ENCODE results near the gene ZAR1. TPM values are rescaled to one million over a fixed set of nuclear protein-coding genes. Genes with fewer than 3 reads are reported as not detected.
"Not testable (repeated sequence)": the region's sequence is repeated elsewhere in the genome, so short reads cannot be mapped to it uniquely, and the experiment has no call there.

ZAR1 gene
- total RNA-seq, 4 donors from 2014 or later, result 0.41 TPM; not detected in 3

- H3K36me3 ChIP-seq, result no peaks in the 10 kb centered on the region
- no peaks in the 10 kb centered on the region for H3K9me3 ChIP-seq
- no peak for DNase-seq
- H3K27ac ChIP-seq, result no peak overlapping the region
- H3K27me3 ChIP-seq, result no peaks in the 10 kb centered on the region
- H3K4me3 ChIP-seq, result no peak overlapping the region
- intact Hi-C loops (cut with DNase I; ENCODE audit: low total_unique reads), result no loop called here
- H3K4me1 ChIP-seq, result no peaks in the 10 kb centered on the region
- no peak for TF ChIP-seq POLR2A (IDR thresholded peaks at IDR 0.05)
- TF ChIP-seq, protein P1, sequence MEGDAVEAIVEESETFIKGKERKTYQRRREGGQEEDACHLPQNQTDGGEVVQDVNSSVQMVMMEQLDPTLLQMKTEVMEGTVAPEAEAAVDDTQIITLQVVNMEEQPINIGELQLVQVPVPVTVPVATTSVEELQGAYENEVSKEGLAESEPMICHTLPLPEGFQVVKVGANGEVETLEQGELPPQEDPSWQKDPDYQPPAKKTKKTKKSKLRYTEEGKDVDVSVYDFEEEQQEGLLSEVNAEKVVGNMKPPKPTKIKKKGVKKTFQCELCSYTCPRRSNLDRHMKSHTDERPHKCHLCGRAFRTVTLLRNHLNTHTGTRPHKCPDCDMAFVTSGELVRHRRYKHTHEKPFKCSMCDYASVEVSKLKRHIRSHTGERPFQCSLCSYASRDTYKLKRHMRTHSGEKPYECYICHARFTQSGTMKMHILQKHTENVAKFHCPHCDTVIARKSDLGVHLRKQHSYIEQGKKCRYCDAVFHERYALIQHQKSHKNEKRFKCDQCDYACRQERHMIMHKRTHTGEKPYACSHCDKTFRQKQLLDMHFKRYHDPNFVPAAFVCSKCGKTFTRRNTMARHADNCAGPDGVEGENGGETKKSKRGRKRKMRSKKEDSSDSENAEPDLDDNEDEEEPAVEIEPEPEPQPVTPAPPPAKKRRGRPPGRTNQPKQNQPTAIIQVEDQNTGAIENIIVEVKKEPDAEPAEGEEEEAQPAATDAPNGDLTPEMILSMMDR (IDR thresholded peaks at IDR 0.05), result no peak
These were observed 39.3 kb upstream of the ZAR1 start for GRCh38 chr4:48450740-48451139.

- H3K4me1 ChIP-seq; intact Hi-C loops (cut with DNase I; ENCODE audit: low total_unique reads); H3K4me3 ChIP-seq; DNase-seq; H3K36me3 ChIP-seq; H3K27ac ChIP-seq; H3K9me3 ChIP-seq; H3K27me3 ChIP-seq: not testable (repeated sequence)
These were observed 38.4 kb upstream of the ZAR1 start for GRCh38 chr4:48451656-48452055.

GRCh38 chr4:48454591-48454990 lies 35.5 kb upstream of the ZAR1 start:
- intact Hi-C loops (cut with DNase I; ENCODE audit: low total_unique reads), result no loop called here
- no peak overlapping the region for H3K27ac ChIP-seq
- no peaks in the 10 kb centered on the region for H3K4me1 ChIP-seq
- H3K9me3 ChIP-seq, result no peaks in the 10 kb centered on the region
- no peak overlapping the region for H3K4me3 ChIP-seq
- H3K27me3 ChIP-seq, result no peaks in the 10 kb centered on the region
- no peak for DNase-seq
- no peaks in the 10 kb centered on the region for H3K36me3 ChIP-seq
- TF ChIP-seq, protein P1 (IDR thresholded peaks at IDR 0.05), result no peak
- no peak for TF ChIP-seq POLR2A (IDR thresholded peaks at IDR 0.05)

GRCh38 chr4:48461000-48461399 lies 29.1 kb upstream of the ZAR1 start:
- Histone ChIP-seq H3K36me3 (no peaks in the 10 kb centered on the region), H3K4me3 (no peak overlapping the region), H3K9me3 (no peaks in the 10 kb centered on the region), H3K27me3 (no peaks in the 10 kb centered on the region), H3K4me1 (no peaks in the 10 kb centered on the region), H3K27ac (no peak overlapping the region)
- TF ChIP-seq POLR2A (IDR thresholded peaks at IDR 0.05), result no peak
- TF ChIP-seq, protein P1 (IDR thresholded peaks at IDR 0.05), result no peak
- intact Hi-C loops (cut with DNase I; ENCODE audit: low total_unique reads), result no loop called here
- no peak for DNase-seq

DNA sequence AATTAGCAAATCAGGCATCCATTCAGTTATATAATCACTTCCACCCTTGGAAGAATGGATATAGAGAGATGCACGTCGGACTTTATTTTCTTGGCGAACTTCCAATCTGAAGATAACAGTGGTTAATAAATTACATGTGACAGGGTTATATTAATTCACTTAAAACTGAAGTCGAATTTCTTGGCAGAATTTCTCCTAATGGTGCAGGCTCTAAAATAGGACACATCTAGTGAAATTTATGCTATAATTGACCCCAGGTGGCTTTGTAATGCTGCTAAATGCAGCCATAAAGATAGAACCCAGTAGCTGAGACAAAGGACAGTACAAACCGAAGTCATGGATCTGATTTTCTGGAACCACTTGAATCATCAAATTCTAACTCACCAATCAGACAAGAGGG lies 27.7 kb upstream of the ZAR1 start:
- Histone ChIP-seq H3K36me3 (no peaks in the 10 kb centered on the region), H3K9me3 (no peaks in the 10 kb centered on the region), H3K27ac (no peak overlapping the region), H3K4me1 (no peaks in the 10 kb centered on the region), H3K27me3 (no peaks in the 10 kb centered on the region), H3K4me3 (no peak overlapping the region)
- intact Hi-C loops (cut with DNase I; ENCODE audit: low total_unique reads), result no loop called here
- no peak for DNase-seq
- no peak for TF ChIP-seq POLR2A (IDR thresholded peaks at IDR 0.05)
- TF ChIP-seq, protein P1 (IDR thresholded peaks at IDR 0.05), result no peak

DNA sequence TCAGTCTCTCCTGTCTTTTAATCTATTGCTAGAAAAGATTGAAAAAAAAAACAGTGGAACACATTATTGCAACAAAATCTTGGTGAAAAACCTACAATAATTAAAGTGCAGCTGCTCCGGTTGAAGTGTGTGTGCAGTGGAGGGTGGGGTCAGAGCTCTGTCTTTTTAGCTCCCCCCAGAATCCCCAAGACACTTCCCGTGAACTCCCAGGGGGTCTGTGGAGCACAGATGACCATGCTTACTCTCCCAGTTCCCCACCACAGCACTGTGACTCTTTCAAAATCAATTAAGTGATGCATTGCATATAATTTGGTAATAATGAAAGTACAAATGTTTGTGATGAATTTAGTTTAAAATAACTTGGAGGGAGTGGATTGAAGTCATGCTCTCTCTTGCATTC lies 22.6 kb upstream of the ZAR1 start:
- Histone ChIP-seq H3K4me1 (no peaks in the 10 kb centered on the region), H3K4me3 (no peak overlapping the region), H3K9me3 (no peaks in the 10 kb centered on the region), H3K27ac (no peak overlapping the region), H3K27me3 (no peaks in the 10 kb centered on the region), H3K36me3 (no peaks in the 10 kb centered on the region)
- TF ChIP-seq, protein P1 (IDR thresholded peaks at IDR 0.05), result no peak
- no peak for TF ChIP-seq POLR2A (IDR thresholded peaks at IDR 0.05)
- intact Hi-C loops (cut with DNase I; ENCODE audit: low total_unique reads), result no loop called here
- DNase-seq, result no peak
